GM12878 (cell line): ENCODE measurements around the gene RASL10A. TPM values are rescaled to one million over a fixed set of nuclear protein-coding genes. Genes with fewer than 3 reads are reported as not detected.

Experiments
- ATAC-seq: fragments of 200-7000 bp; cut with Tn5 transposase; 3 replicates; pipeline ENCODE4 v1.9.1; 2020; ENCODE audit warnings: mild to moderate bottlenecking, moderate library complexity
- BruUV-seq: library from RNA; stranded (reverse); fragments of 400-500 nt; replicated peaks from 2 replicates; lab custom pipeline; 2021; lab: Mats Ljungman, UMichigan
- CTCF ChIA-PET: fragments of 300-600 bp; sonication (Branson Sonifier 250); formaldehyde crosslinking; extraction: SDS; loops from one replicate; lab custom pipeline; 2021; ENCODE audit warnings: inconsistent platforms; lab: Yijun Ruan, JAX
- POLR2A ChIA-PET: fragments of 350-600 bp; formaldehyde crosslinking; extraction: SDS; loops from one replicate; lab custom pipeline; 2021; ENCODE audit warnings: inconsistent platforms; lab: Charles Lee
- RAD21 ChIA-PET: fragments of 300-600 bp; sonication (Branson Sonifier 250); formaldehyde crosslinking; loops from one replicate; lab custom pipeline; 2023; ENCODE audit warnings: antibody characterized with exemption; ENCODE audit not compliant: unreplicated experiment; lab: Charles Lee
- SMC1A ChIA-PET: fragments of 300-600 bp; sonication (Branson Sonifier 250); formaldehyde crosslinking; loops from one replicate; lab custom pipeline; 2023; ENCODE audit not compliant: unreplicated experiment, uncharacterized antibody; lab: Charles Lee
- DNase-seq: peaks from one replicate; pipeline ENCODE4 v3.0.0-alpha.2; 2011; ENCODE audit warnings: low read depth, low spot score
- FAIRE-seq: peaks from 3 replicates; lab custom pipeline; 2011; peaks lifted over from hg19 to GRCh38; lab: Jason Lieb, UNC
- H2AFZ ChIP-seq: 2 replicates; pipeline ENCODE4 v1.6.0; 2011; ENCODE audit warnings: low read depth, low read length, control low read depth; ENCODE audit not compliant: control insufficient read depth
- H3K27ac ChIP-seq: 2 replicates; pipeline ENCODE4 v1.5.1; 2011; ENCODE audit warnings: control low read depth; ENCODE audit not compliant: control insufficient read depth, insufficient read depth
- H3K27me3 ChIP-seq, 2 experiments: replicated peaks in 1 of 2; 2 replicates each; pipeline versions ENCODE4 v1.6.0 to v1.6.1; 2011; ENCODE audit warnings: low read length in 1 of 2; ENCODE audit not compliant: control insufficient read depth in 2 of 2, insufficient read depth in 2 of 2
- H3K36me3 ChIP-seq, 2 experiments: 2 replicates each; pipeline ENCODE4 v1.5.1; 2011; ENCODE audit warnings: low read length in 1 of 2; ENCODE audit not compliant: control insufficient read depth in 2 of 2, insufficient read depth in 2 of 2
- H3K4me1 ChIP-seq: 2 replicates; pipeline ENCODE4 v1.6.1; 2011; ENCODE audit warnings: mild to moderate bottlenecking, low read length, moderate library complexity, mixed read lengths; ENCODE audit not compliant: control insufficient read depth, insufficient read depth
- H3K4me2 ChIP-seq: 2 replicates; pipeline ENCODE4 v1.6.0; 2011; ENCODE audit warnings: control low read depth; ENCODE audit not compliant: control insufficient read depth, insufficient read depth
- H3K4me3 ChIP-seq: fragments of 200-600 bp; sonication (generic); 2 replicates; pipeline ENCODE4 v1.5.1; 2016
- H3K79me2 ChIP-seq: 2 replicates; pipeline ENCODE4 v1.6.0; 2011; ENCODE audit warnings: low read length; ENCODE audit not compliant: control insufficient read depth, insufficient read depth
- H3K9ac ChIP-seq: 2 replicates; pipeline ENCODE4 v1.8.0; 2011; ENCODE audit warnings: low read length, control low read depth, mixed read lengths; ENCODE audit not compliant: control insufficient read depth, insufficient read depth
- H3K9me3 ChIP-seq: replicated peaks from 3 replicates; pipeline ENCODE4 v1.5.1; 2011; ENCODE audit warnings: mild to moderate bottlenecking, low read length; ENCODE audit not compliant: control insufficient read depth, insufficient read depth
- H4K20me1 ChIP-seq: 2 replicates; pipeline ENCODE4 v1.6.0; 2011; ENCODE audit not compliant: control insufficient read depth, insufficient read depth
- CUX1 ChIP-seq: IDR thresholded peaks from 2 replicates; pipeline ENCODE4 v1.6.1; 2012; ENCODE audit warnings: improper control_type of control experiment, low read depth, low read length; ENCODE audit not compliant: insufficient replicate concordance
- EED ChIP-seq: sonication (generic); IDR thresholded peaks from 2 replicates; pipeline ENCODE4 v1.6.1; 2016; ENCODE audit warnings: antibody characterized with exemption, low read depth
- EZH2 ChIP-seq: IDR thresholded peaks from 2 replicates; pipeline ENCODE4 v1.6.1; 2012; ENCODE audit warnings: low read depth, mild to moderate bottlenecking, control low read depth, inconsistent platforms, low read length, borderline replicate concordance; ENCODE audit not compliant: control insufficient read depth
- HCFC1 ChIP-seq: fragments of 150-350 bp; IDR thresholded peaks from 2 replicates; pipeline ENCODE4 v1.6.1; 2014; ENCODE audit warnings: low read length
- IKZF1 ChIP-seq: fragments of 450-650 bp; conservative IDR thresholded peaks from 2 replicates; pipeline ENCODE4 v1.6.1; 2017; ENCODE audit warnings: antibody characterized with exemption, mild to moderate bottlenecking
- LARP7 ChIP-seq: fragments of 450-650 bp; IDR thresholded peaks from 2 replicates; pipeline ENCODE4 v1.6.1; 2017; ENCODE audit warnings: mild to moderate bottlenecking
- MTA2 ChIP-seq: fragments of 450-650 bp; IDR thresholded peaks from 2 replicates; pipeline ENCODE4 v1.6.1; 2016; ENCODE audit warnings: low read depth, mild to moderate bottlenecking, moderate library complexity
- POLR2AphosphoS5 ChIP-seq: IDR thresholded peaks from 2 replicates; pipeline ENCODE4 v1.6.1; 2011; ENCODE audit warnings: mild to moderate bottlenecking, low read length, inconsistent platforms
- SIN3A ChIP-seq: IDR thresholded peaks from 2 replicates; pipeline ENCODE4 v1.6.1; 2012; ENCODE audit warnings: low read depth, low read length, improper control_type of control experiment
- SP1 ChIP-seq: IDR thresholded peaks from one replicate; pipeline ENCODE4 v1.6.1; 2011; ENCODE audit warnings: low read depth, low read length
- YY1 ChIP-seq: IDR thresholded peaks from 2 replicates; pipeline ENCODE4 v1.6.1; 2011; ENCODE audit warnings: low read depth, mild to moderate bottlenecking, low read length
- ZBTB33 ChIP-seq: fragments of 450-650 bp; IDR thresholded peaks from 2 replicates; pipeline ENCODE4 v1.6.1; 2017; ENCODE audit warnings: mild to moderate bottlenecking
- ZNF592 ChIP-seq: fragments of 450-650 bp; IDR thresholded peaks from 2 replicates; pipeline ENCODE4 v1.6.1; 2017; ENCODE audit warnings: mild to moderate bottlenecking, moderate library complexity
- WGBS: methylation state at CpG from one replicate; pipeline ENCODE4 v1.1.6; 2016; ENCODE audit warnings: low lambda C conversion rate; ENCODE audit not compliant: insufficient replicate concordance, insufficient coverage; ENCODE audit errors: missing lambda C conversion rate; 5-methylcytosine and 5-hydroxymethylcytosine counted together
- in situ Hi-C: fragments of 300-500 bp; cut with MboI; formaldehyde crosslinking; loops from 9 replicates; pipeline ENCODE4 v1.14.3; 2018; ENCODE audit warnings: mixed read lengths
- intact Hi-C: fragments of 100-400 bp; cut with micrococcal nuclease; formaldehyde crosslinking; loops from one replicate; pipeline ENCODE4 v1.14.2; 2022; ENCODE audit not compliant: unreplicated experiment
- polyA plus RNA-seq, 11 experiments: library from polyadenylated mRNA; depleted of rRNA in 4 of 11; unstranded in 6 of 11; stranded (reverse) in 5 of 11; fragments of >200 nt; fragmentation: Nextera tagmentation in 4 of 11; fragmentation: Illumina TruSeq in 1 of 11; extraction: Ambion mirVana in 4 of 11; extraction: Trizol in 1 of 11; gene quantifications; 1 replicate in 1 of 11; 2 replicates in 10 of 11; pipeline versions ENCODE4 v1.2.1 to v1.2.3, GENCODE V29; 2011 to 2016; ENCODE audit warnings: inconsistent platforms in 2 of 11, missing spikeins in 2 of 11, low read depth in 1 of 11
- total RNA-seq, 4 experiments: library from RNA; depleted of rRNA in 3 of 4; stranded (reverse); fragments of >200 nt in 3 of 4; fragmentation: Illumina TruSeq in 1 of 4; extraction: Trizol in 1 of 4; gene quantifications; 2 replicates each; pipeline versions ENCODE4 v1.2.1 to v1.2.3, GENCODE V29; 2013 to 2021

RASL10A gene
- total and polyA plus RNA-seq, 10 of the 15 experiments (the other 5 are each of a cell fraction or from before 2014, with no cell fraction given), result 0.12 to 0.46 (median 0.21) TPM; not detected in 6

- TF ChIP-seq YY1, result no peak
- no peak for TF ChIP-seq EED
- TF ChIP-seq EZH2, result no peak
- TF ChIP-seq LARP7, result no peak
- TF ChIP-seq ZNF592, result no peak
- no peak for TF ChIP-seq SP1
- TF ChIP-seq HCFC1, result no peak
- no peak for TF ChIP-seq SIN3A
- TF ChIP-seq, all 136 proteins: peak for 0
Measured at GRCh38 chr22:29344137-29344536, 28.6 kb upstream of the RASL10A start (continued).

- ChIA-PET CTCF (interaction anchor here (1.2 kb wide), 1 partner anchor 31 kb away, joined by 4 read pairs; no protein-coding TSS in a partner anchor), SMC1A (no interaction called here), RAD21 (no interaction called here), POLR2A (no interaction called here)
- Histone ChIP-seq H3K27ac (no peak overlapping the region), H3K9ac (no peak overlapping the region), H4K20me1 (no peaks in the 10 kb centered on the region; the same call in 1 of the 2 replicates), H3K27me3 (no peaks in the 10 kb centered on the region), H3K9me3 (no peaks in the 10 kb centered on the region), H3K36me3 (peaks cover 35 to 54% of the 10 kb centered on the region in 2 experiments), H3K4me1 (no peaks in the 10 kb centered on the region), H2AFZ (no peak overlapping the region), H3K4me2 (no peak overlapping the region), H3K79me2 (no peaks in the 10 kb centered on the region), H3K4me3 (no peak overlapping the region)
- intact Hi-C loops (no loop called here), in situ Hi-C loops (no loop called here)
- 57% methylated on average over 7 of the region's 7 CpGs for WGBS
- no TSS peak for BruUV-seq
- no peak for DNase-seq
- ATAC-seq, result no peak
- no peak for FAIRE-seq
- no peak for TF ChIP-seq CUX1
- no peak for TF ChIP-seq MTA2
- TF ChIP-seq SP1, result no peak
- no peak for TF ChIP-seq ZBTB33
- no peak for TF ChIP-seq POLR2AphosphoS5
- TF ChIP-seq IKZF1, result no peak
Measured at GRCh38 chr22:29343313-29343805, 27.9 kb upstream of the RASL10A start.
